ENCODE measurements around the gene HMG20A.

HMG20A gene

GRCh38 chr15:77413699-77414349 lies 6.9 kb upstream of the HMG20A start:
- TF ChIP-seq POLR2A (IDR thresholded peaks at IDR 0.05; ENCODE audit: low read length) (no peak), GATA1 (IDR thresholded peaks at IDR 0.05; ENCODE audit: low read depth, low read length) (no peak)
- DNase-seq, result peak; percentile 39 to 40

- TF ChIP-seq POLR2A (IDR thresholded peaks at IDR 0.05; ENCODE audit: low read length) (peak; percentile 36), GATA1 (IDR thresholded peaks at IDR 0.05; ENCODE audit: low read depth, low read length) (no peak)
- peak; percentile 58 to 88 for DNase-seq
Observed at GRCh38 chr15:77414789-77415442, 5.8 kb upstream of the HMG20A start.

GRCh38 chr15:77415450-77416147 lies 5.1 kb upstream of the HMG20A start:
- no peak for TF ChIP-seq GATA1 (IDR thresholded peaks at IDR 0.05; ENCODE audit: low read depth, low read length)
- TF ChIP-seq POLR2A (IDR thresholded peaks at IDR 0.05; ENCODE audit: low read length), result no peak
- peak; percentile 44 to 48 for DNase-seq

GRCh38 chr15:77416148-77416455 lies 4.6 kb upstream of the HMG20A start:
- no peak for DNase-seq
- TF ChIP-seq POLR2A (IDR thresholded peaks at IDR 0.05; ENCODE audit: low read length) (no peak), GATA1 (IDR thresholded peaks at IDR 0.05; ENCODE audit: low read depth, low read length) (no peak)

GRCh38 chr15:77416954-77417353 lies 3.7 kb upstream of the HMG20A start:
- DNase-seq, result no peak

GRCh38 chr15:77417602-77418001 lies 3.1 kb upstream of the HMG20A start:
- DNase-seq, result peak; percentile 16 to 18
- TF ChIP-seq POLR2A (IDR thresholded peaks at IDR 0.05; ENCODE audit: low read length), result no peak
- no peak for TF ChIP-seq GATA1 (IDR thresholded peaks at IDR 0.05; ENCODE audit: low read depth, low read length)

More at GRCh38 chr15:77416954-77417353, 3.7 kb upstream of the HMG20A start:
- TF ChIP-seq POLR2A (IDR thresholded peaks at IDR 0.05; ENCODE audit: low read length) (no peak), GATA1 (IDR thresholded peaks at IDR 0.05; ENCODE audit: low read depth, low read length) (no peak)

- peak; percentile 20 to 42 for DNase-seq
- TF ChIP-seq POLR2A (IDR thresholded peaks at IDR 0.05; ENCODE audit: low read length) (no peak), GATA1 (IDR thresholded peaks at IDR 0.05; ENCODE audit: low read depth, low read length) (no peak)
Observed at GRCh38 chr15:77418391-77418965, 2.2 kb upstream of the HMG20A start.

- no peak for TF ChIP-seq POLR2A (IDR thresholded peaks at IDR 0.05; ENCODE audit: low read length)
- TF ChIP-seq GATA1 (IDR thresholded peaks at IDR 0.05; ENCODE audit: low read depth, low read length), result no peak
- peak; percentile 56 to 72 for DNase-seq
Observed at GRCh38 chr15:77418966-77419835, 1.5 kb upstream of the HMG20A start.

- peak; percentile 99 for DNase-seq
Observed at GRCh38 chr15:77419836-77420609, 665 bp upstream of the HMG20A start, which contains the start of gene PEAK1. TSS of gene PEAK1 (minus strand) at chr15:77420104. CDS start at chr15:77181926, 238,178 bp downstream.

GRCh38 chr15:77421370-77421700 lies 647 bp downstream of the HMG20A start:
- DNase-seq, result peak; percentile 55 to 59
- TF ChIP-seq POLR2A (IDR thresholded peaks at IDR 0.05; ENCODE audit: low read length) (no peak), GATA1 (IDR thresholded peaks at IDR 0.05; ENCODE audit: low read depth, low read length) (no peak)

More at GRCh38 chr15:77419836-77420609, 665 bp upstream of the HMG20A start, which contains the start of gene PEAK1:
- TF ChIP-seq POLR2A (IDR thresholded peaks at IDR 0.05; ENCODE audit: low read length) (peak; percentile 57), GATA1 (IDR thresholded peaks at IDR 0.05; ENCODE audit: low read depth, low read length) (no peak)

GRCh38 chr15:77425104-77425503 lies 4.4 kb downstream of the HMG20A start:
- no peak for DNase-seq
- TF ChIP-seq GATA1 (IDR thresholded peaks at IDR 0.05; ENCODE audit: low read depth, low read length) (no peak), POLR2A (IDR thresholded peaks at IDR 0.05; ENCODE audit: low read length) (no peak)

- TF ChIP-seq POLR2A (IDR thresholded peaks at IDR 0.05; ENCODE audit: low read length), result no peak
- no peak for DNase-seq
Observed at GRCh38 chr15:77426377-77426776, 5.7 kb downstream of the HMG20A start.

- no peak for DNase-seq
- no peak for TF ChIP-seq GATA1 (IDR thresholded peaks at IDR 0.05; ENCODE audit: low read depth, low read length)
Observed at GRCh38 chr15:77426871-77427270, 6.2 kb downstream of the HMG20A start.

Measured in erythroblast (primary cell).